MCF 10A (cell line): ENCODE data around the gene AWAT1. TPM values are rescaled to one million over a fixed set of nuclear protein-coding genes. Genes with fewer than 3 reads are reported as not detected.
"Not testable (repeated sequence)": the region's sequence is repeated elsewhere in the genome, so short reads cannot be mapped to it uniquely, and the experiment has no call there.

Source experiments
- BruUV-seq: library from RNA; stranded (reverse); fragments of 400-500 nt; replicated peaks from 2 replicates; lab custom pipeline; 2021; lab: Mats Ljungman, UMichigan
- CTCF ChIA-PET: fragments of 300-600 bp; sonication (Branson Sonifier 250); formaldehyde crosslinking; extraction: SDS; loops from one replicate; lab custom pipeline; 2021; ENCODE audit warnings: antibody characterized with exemption, inconsistent platforms; lab: Yijun Ruan, JAX
- POLR2A ChIA-PET: fragments of 300-600, 350-650 bp; sonication (Branson Sonifier 250); formaldehyde crosslinking; extraction: SDS; loops from one replicate; lab custom pipeline; 2020; ENCODE audit warnings: antibody characterized with exemption, inconsistent platforms; lab: Yijun Ruan, JAX
- DNase-seq: peaks from one replicate; pipeline ENCODE4 v3.0.0-alpha.2; 2018; ENCODE audit not compliant: unreplicated experiment
- H3K27ac Mint-ChIP-seq: one replicate; pipeline ENCODE4 v1.8.0; 2022; ENCODE audit warnings: mild to moderate bottlenecking, low read depth, mixed read lengths; ENCODE audit not compliant: unreplicated experiment
- H3K27me3 Mint-ChIP-seq: one replicate; pipeline ENCODE4 v1.8.0; 2022; ENCODE audit warnings: mixed read lengths; ENCODE audit not compliant: insufficient read depth, unreplicated experiment
- H3K36me3 Mint-ChIP-seq: one replicate; pipeline ENCODE4 v1.8.0; 2022; ENCODE audit warnings: mild to moderate bottlenecking, moderate library complexity, mixed read lengths; ENCODE audit not compliant: insufficient read depth, unreplicated experiment
- H3K4me1 Mint-ChIP-seq: one replicate; pipeline ENCODE4 v1.8.0; 2022; ENCODE audit warnings: mixed read lengths; ENCODE audit not compliant: insufficient read depth, unreplicated experiment
- H3K4me3 Mint-ChIP-seq: one replicate; pipeline ENCODE4 v1.8.0; 2022; ENCODE audit warnings: mild to moderate bottlenecking, moderate library complexity, mixed read lengths; ENCODE audit not compliant: unreplicated experiment
- H3K9me3 Mint-ChIP-seq: one replicate; pipeline ENCODE4 v1.8.0; 2022; ENCODE audit warnings: mixed read lengths; ENCODE audit not compliant: unreplicated experiment
- CTCF ChIP-seq: fragments of 200-600 bp; IDR thresholded peaks from one replicate; pipeline ENCODE4 v1.8.0; 2022; ENCODE audit warnings: antibody characterized with exemption, mild to moderate bottlenecking; ENCODE audit not compliant: unreplicated experiment
- intact Hi-C: fragments of 100-400 bp; cut with micrococcal nuclease; formaldehyde crosslinking; loops from 2 replicates; pipeline ENCODE4 v1.14.1; 2022
- total RNA-seq: library from RNA; stranded (reverse); gene quantifications from 2 replicates; pipeline ENCODE4 v1.2.3, GENCODE V29; 2022

AWAT1 gene
- total RNA-seq, 1 experiment from 2014 or later: not detected

DNA sequence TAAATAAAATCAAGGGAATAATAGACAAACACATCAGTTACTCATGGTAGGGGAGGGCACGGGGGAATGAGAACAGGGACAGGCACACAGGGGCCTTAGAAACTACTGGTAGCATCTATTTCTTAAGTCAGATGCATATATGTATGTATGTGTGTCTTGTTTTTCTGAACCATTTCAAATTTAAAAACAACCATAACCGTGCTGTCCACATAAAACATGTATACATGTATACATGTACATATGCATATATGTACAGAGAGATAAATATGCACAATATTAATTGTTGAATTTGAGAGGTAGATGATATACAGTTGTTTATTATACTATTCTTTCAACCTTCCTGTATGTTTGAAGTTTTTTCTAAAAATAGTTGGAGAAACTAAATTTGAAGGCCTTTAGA lies 7.8 kb upstream of the AWAT1 start:
- Mint-ChIP-seq H3K27ac (no peak overlapping the region), H3K4me1 (no peaks in the 10 kb centered on the region), H3K4me3 (no peak overlapping the region), H3K27me3 (peaks cover 29% of the 10 kb centered on the region), H3K36me3 (no peaks in the 10 kb centered on the region), H3K9me3 (no peaks in the 10 kb centered on the region)
- no peak for DNase-seq
- CTCF ChIA-PET: no interaction called here
- no TSS peak for BruUV-seq
- intact Hi-C loops: no loop called here
- no peak for TF ChIP-seq CTCF
- POLR2A ChIA-PET: no interaction called here

- no peak for TF ChIP-seq CTCF
- Mint-ChIP-seq H3K4me3 (no peak overlapping the region), H3K27ac (no peak overlapping the region), H3K27me3 (peaks cover 64% of the 10 kb centered on the region), H3K9me3 (peaks cover 8% of the 10 kb centered on the region), H3K36me3 (no peaks in the 10 kb centered on the region), H3K4me1 (no peaks in the 10 kb centered on the region)
- CTCF ChIA-PET: no interaction called here
- intact Hi-C loops: no loop called here
- POLR2A ChIA-PET: no interaction called here
- no TSS peak for BruUV-seq
- DNase-seq: no peak
These were observed 2.8 kb upstream of the AWAT1 start for GRCh38 chrX:70231666-70232065.

DNA sequence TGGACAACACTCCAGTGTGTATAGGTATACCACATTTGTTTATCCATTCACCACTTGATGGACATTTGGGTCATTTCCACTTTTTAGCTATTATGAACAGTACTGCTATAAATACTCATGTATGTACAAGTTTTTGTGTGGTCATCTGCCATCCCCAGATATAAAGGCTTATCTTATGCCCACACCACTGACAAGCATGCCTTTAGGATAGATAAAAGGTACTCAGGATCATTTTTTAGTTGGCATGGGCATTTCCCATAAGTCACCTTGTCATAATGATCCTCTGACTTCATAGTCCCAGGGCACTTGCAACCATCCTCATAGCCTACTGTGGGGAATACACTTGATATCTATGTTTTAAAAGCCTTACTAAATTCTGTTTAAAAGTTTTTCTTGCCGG lies 6.3 kb downstream of the AWAT1 start:
- Mint-ChIP-seq H3K4me1 (no peaks in the 10 kb centered on the region), H3K4me3 (no peak overlapping the region), H3K9me3 (no peaks in the 10 kb centered on the region), H3K27ac (no peak overlapping the region), H3K36me3 (no peaks in the 10 kb centered on the region), H3K27me3 (peaks cover 23% of the 10 kb centered on the region)
- DNase-seq: no peak
- CTCF ChIA-PET: no interaction called here
- intact Hi-C loops: no loop called here
- TF ChIP-seq CTCF: no peak
- no TSS peak for BruUV-seq
- POLR2A ChIA-PET: interaction anchor here (0.6 kb wide), 1 partner anchor 13 kb away, joined by 3 read pairs; no protein-coding TSS in a partner anchor

DNA sequence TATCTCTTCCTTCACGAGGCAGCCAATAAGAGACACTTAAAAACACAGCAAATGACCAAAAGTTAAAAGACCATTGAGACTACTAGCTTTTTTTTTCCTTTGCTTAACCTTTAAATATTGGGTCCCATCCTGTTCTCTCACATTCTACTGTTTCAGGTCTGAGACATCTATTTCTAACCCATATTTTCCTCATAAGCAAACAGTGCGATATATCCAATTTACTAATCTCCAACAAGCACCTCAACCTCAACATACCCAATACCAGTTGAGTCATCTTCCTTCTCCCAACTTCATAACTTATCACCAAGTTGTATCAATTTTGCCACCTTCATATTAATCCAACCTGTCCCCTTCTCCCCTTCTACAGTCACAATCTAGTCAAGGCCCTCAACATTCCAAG lies 7.0 kb downstream of the AWAT1 start:
- no TSS peak for BruUV-seq
- CTCF ChIA-PET: interaction anchor here (0.8 kb wide), 1 partner anchor 26 kb away, joined by 5 read pairs; no protein-coding TSS in a partner anchor

DNA sequence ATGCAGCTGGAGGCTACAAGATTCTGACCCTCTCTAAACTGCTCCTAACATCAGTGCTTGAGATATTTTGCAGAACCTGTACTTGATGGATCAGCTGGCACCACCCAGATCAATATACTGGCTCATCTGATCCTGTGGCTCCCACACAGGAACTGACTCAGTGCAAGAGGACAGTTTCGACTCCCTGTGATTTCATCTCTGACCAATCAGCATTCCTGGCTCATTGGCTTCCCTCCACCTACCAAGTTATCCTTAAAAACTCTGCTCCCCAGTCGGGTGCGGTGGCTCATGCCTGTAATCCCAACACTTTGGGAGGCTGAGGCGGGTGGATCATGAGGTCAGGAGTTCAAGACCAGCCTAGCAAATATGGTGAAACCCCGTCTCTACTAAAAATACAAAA lies 9.1 kb downstream of the AWAT1 start:
- H3K27me3 Mint-ChIP-seq: peaks cover 12% of the 10 kb centered on the region
- POLR2A ChIA-PET, H3K4me1 Mint-ChIP-seq, BruUV-seq, H3K4me3 Mint-ChIP-seq, CTCF ChIA-PET, intact Hi-C loops, H3K36me3 Mint-ChIP-seq, H3K9me3 Mint-ChIP-seq, H3K27ac Mint-ChIP-seq: not testable (repeated sequence)
- DNase-seq: peak; percentile 24

More for the DNA sequence above, 7.0 kb downstream of the AWAT1 start:
- no peak overlapping the region for H3K4me3 Mint-ChIP-seq
- H3K27ac Mint-ChIP-seq: no peak overlapping the region
- peaks cover 19% of the 10 kb centered on the region for H3K27me3 Mint-ChIP-seq
- no peaks in the 10 kb centered on the region for H3K4me1 Mint-ChIP-seq
- TF ChIP-seq CTCF: no peak
- no peaks in the 10 kb centered on the region for H3K36me3 Mint-ChIP-seq
- no peaks in the 10 kb centered on the region for H3K9me3 Mint-ChIP-seq
- POLR2A ChIA-PET: no interaction called here
- intact Hi-C loops: no loop called here
- DNase-seq: no peak
